Measurements from ENCODE around the gene RBP4. TPM values are rescaled to one million over a fixed set of nuclear protein-coding genes. Genes with fewer than 3 reads are reported as not detected.

Gene RBP4
- total RNA-seq, result 0.85 TPM in 1 of 2 replicates, not detected in the other

DNA sequence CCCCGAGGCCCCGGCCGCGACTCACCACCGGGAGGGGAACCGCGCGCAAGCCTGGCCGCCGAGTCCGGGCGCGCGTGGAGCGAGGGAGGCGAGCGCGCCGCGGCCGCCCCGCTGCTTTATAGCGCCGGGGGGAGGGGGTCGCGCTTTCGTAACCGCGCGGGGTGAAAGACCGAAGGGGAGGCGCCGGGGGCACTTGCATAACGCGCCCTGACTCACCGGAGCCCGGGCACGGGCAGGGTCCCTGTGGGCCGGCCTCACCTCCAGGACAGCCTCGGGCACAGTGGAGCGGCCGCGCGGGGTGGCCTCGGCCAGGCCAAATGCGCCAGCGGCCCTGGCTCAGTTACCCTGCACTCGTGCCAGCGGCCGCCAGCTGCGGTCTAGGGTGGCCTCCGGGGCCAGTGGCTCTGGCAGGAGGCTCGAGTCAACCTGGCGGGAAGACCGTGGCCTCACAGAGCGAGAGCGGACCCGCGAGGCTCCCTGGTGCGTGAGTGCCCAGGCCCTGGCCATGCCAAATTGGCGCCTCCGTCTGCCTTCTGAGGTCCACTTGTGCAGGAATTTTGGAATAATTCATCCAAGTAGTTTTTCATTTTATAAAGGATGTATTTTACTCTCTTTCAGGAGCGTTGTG, at the start of gene RBP4:
RBP4 (minus strand) TSS at position 90 of the 628 bp plus-strand sequence. CDS start 207 bp downstream, outside the sequence.

DNA sequence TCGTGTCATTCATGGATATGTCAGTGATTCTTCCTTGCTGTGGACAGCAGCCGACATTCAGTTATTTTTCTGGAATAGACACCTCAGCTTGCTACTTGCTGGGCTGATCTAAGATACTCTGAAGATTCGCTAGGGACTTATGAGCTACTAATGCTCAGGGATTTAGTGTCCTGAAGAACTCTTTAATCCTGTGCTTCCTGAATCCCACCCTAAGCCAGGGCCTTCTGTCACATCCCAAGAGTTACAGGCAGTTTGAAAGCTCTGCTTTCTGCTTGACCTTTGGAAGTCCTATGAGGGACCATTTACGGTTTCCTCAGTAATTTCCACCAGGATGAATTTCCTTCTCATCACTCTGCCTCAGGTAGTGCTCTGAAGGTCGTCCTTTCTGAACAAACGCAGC, 11.3 kb upstream of the RBP4 start, which contains the start of gene PDE6C:
PDE6C (plus strand) TSS at position 227 of the 400 bp plus-strand sequence. CDS start 189 bp downstream, outside the sequence.

DNA sequence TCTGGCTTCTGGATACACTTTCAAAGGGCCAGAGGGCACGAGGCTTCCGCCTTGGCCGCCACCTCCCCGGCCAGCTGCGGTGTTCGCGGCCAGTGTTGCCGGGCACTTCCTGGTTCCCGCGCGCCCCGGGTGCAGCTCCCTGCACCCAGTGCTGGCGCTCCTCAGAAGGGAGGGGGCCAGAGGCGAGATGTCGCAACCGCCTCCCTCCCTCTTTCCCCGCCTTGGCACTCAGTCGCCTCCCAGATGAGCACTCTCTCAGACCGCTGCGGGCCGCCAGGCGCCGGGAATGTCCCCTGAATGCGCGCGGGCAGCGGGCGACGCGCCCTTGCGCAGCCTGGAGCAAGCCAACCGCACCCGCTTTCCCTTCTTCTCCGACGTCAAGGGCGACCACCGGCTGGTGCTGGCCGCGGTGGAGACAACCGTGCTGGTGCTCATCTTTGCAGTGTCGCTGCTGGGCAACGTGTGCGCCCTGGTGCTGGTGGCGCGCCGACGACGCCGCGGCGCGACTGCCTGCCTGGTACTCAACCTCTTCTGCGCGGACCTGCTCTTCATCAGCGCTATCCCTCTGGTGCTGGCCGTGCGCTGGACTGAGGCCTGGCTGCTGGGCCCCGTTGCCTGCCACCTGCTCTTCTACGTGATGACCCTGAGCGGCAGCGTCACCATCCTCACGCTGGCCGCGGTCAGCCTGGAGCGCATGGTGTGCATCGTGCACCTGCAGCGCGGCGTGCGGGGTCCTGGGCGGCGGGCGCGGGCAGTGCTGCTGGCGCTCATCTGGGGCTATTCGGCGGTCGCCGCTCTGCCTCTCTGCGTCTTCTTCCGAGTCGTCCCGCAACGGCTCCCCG, 34.4 kb downstream of the RBP4 start, which contains the start of gene FFAR4:
FFAR4 (plus strand) TSS at position 231 of the 842 bp plus-strand sequence; CDS start at position 287, 56 bp downstream.

Other genes starting within 250 kb of the RBP4 start
- 626 and 651 TPM in 2 replicates for gene MYOF, start 118.9 kb downstream of the RBP4 start, total RNA-seq
- 2.9 and 4.9 TPM in 2 replicates for gene CEP55, start 104.6 kb downstream of the RBP4 start, total RNA-seq
- not detected in 2 replicates for gene FFAR4, start 34.6 kb downstream of the RBP4 start, total RNA-seq
- gene PDE6C, start 11.3 kb upstream of the RBP4 start, total RNA-seq, result not detected in 2 replicates
- 8.0 and 9.9 TPM in 2 replicates for gene FRA10AC1, start 101.4 kb upstream of the RBP4 start, total RNA-seq
- gene LGI1, start 156.7 kb upstream of the RBP4 start, total RNA-seq, result 0.12 TPM in 1 of 2 replicates, not detected in the other